ACC112 (cell line): ENCODE data around the gene LCN15.
"Not testable (repeated sequence)": the region's sequence is repeated elsewhere in the genome, so short reads cannot be mapped to it uniquely, and the experiment has no call there.

Experiments
- H2AFZ ChIP-seq: fragments of 200-600 bp; sonication (generic); one replicate; pipeline ENCODE4 v1.6.0; 2017; ENCODE audit warnings: antibody characterized with exemption, low read length; ENCODE audit not compliant: unreplicated experiment
- H3K27ac ChIP-seq: fragments of 200-600 bp; sonication (generic); 2 replicates; pipeline ENCODE4 v1.5.1; 2014; ENCODE audit warnings: low read depth, mild to moderate bottlenecking, antibody characterized with exemption, low read length, moderate library complexity
- H3K27me3 ChIP-seq: fragments of 200-600 bp; sonication (generic); 2 replicates; pipeline ENCODE4 v1.6.1; 2014; ENCODE audit warnings: mild to moderate bottlenecking, antibody characterized with exemption, low read length, moderate library complexity, mixed read lengths; ENCODE audit not compliant: insufficient read depth
- H3K36me3 ChIP-seq: fragments of 200-600 bp; sonication (generic); 2 replicates; pipeline ENCODE4 v1.6.1; 2016; ENCODE audit warnings: mild to moderate bottlenecking, antibody characterized with exemption, low read length, moderate library complexity, mixed read lengths; ENCODE audit not compliant: insufficient read depth
- H3K4me1 ChIP-seq: fragments of 200-600 bp; sonication (generic); one replicate; pipeline ENCODE4 v1.6.1; 2016; ENCODE audit warnings: low read length, mixed read lengths; ENCODE audit not compliant: insufficient read depth, unreplicated experiment, control insufficient read depth
- H3K4me3 ChIP-seq: fragments of 200-600 bp; sonication (generic); 2 replicates; pipeline ENCODE4 v1.5.1; 2014; ENCODE audit warnings: mild to moderate bottlenecking, low read depth, low read length
- H3K79me2 ChIP-seq: fragments of 200-600 bp; sonication (generic); one replicate; pipeline ENCODE4 v1.6.0; 2016; ENCODE audit warnings: low read length; ENCODE audit not compliant: control insufficient read depth, unreplicated experiment, insufficient read depth

Gene LCN15

GRCh38 chr9:136785565-136786355 lies 21.4 kb upstream of the LCN15 start:
- not testable (repeated sequence) for H3K27me3 ChIP-seq, H3K4me1 ChIP-seq, H3K36me3 ChIP-seq, H3K4me3 ChIP-seq, H2AFZ ChIP-seq, H3K27ac ChIP-seq, H3K79me2 ChIP-seq

GRCh38 chr9:136784997-136785361 lies 20.7 kb upstream of the LCN15 start:
- peaks cover 4% of the 10 kb centered on the region for H3K4me1 ChIP-seq

GRCh38 chr9:136784249-136784996 lies 20.1 kb upstream of the LCN15 start:
- Histone ChIP-seq H3K4me3 (no peak overlapping the region), H3K79me2 (no peaks in the 10 kb centered on the region), H2AFZ (no peak overlapping the region), H3K27me3 (peaks cover 8% of the 10 kb centered on the region; the same call in 1 of the 2 replicates), H3K27ac (no peak overlapping the region), H3K4me1 (peaks cover 4% of the 10 kb centered on the region), H3K36me3 (no peaks in the 10 kb centered on the region)

More at GRCh38 chr9:136784997-136785361, 20.7 kb upstream of the LCN15 start:
- no peaks in the 10 kb centered on the region for H3K36me3 ChIP-seq
- H2AFZ ChIP-seq: no peak overlapping the region
- H3K79me2 ChIP-seq: no peaks in the 10 kb centered on the region
- no peak overlapping the region for H3K4me3 ChIP-seq
- H3K27me3 ChIP-seq: 0 out of 2 replicates have a peak, but pooled peaks cover 2% of the 10 kb centered on the region
- no peak overlapping the region for H3K27ac ChIP-seq

GRCh38 chr9:136782452-136782851 lies 18.1 kb upstream of the LCN15 start:
- no peak overlapping the region for H2AFZ ChIP-seq
- peaks cover 27% of the 10 kb centered on the region for H3K27me3 ChIP-seq
- no peak overlapping the region for H3K27ac ChIP-seq
- no peaks in the 10 kb centered on the region for H3K79me2 ChIP-seq
- no peak overlapping the region for H3K4me3 ChIP-seq
- H3K36me3 ChIP-seq: no peaks in the 10 kb centered on the region
- no peaks in the 10 kb centered on the region for H3K4me1 ChIP-seq

DNA sequence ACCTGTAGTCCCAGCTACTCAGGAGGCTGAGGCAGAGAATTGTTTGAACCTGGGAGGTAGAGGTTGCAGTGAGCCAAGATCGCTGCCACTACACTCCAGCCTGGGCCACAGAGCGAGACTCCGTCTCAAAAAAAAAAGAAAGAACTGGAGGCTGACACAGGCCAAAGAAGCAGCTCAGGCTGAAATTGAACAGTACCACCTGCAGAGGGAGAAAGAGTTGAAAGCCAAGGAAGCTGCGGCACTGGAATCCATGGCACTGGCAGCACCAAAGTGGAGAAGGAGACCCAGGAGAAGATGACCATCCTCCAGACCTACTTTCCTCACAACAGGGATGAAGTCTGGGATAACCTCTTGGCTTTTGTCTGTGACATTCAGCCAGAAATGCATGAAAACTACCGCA lies 15.5 kb upstream of the LCN15 start:
- Histone ChIP-seq H3K4me3 (no peak overlapping the region), H3K36me3 (no peaks in the 10 kb centered on the region), H3K79me2 (no peaks in the 10 kb centered on the region), H2AFZ (no peak overlapping the region), H3K4me1 (no peaks in the 10 kb centered on the region), H3K27ac (no peak overlapping the region), H3K27me3 (peaks cover 36% of the 10 kb centered on the region)

DNA sequence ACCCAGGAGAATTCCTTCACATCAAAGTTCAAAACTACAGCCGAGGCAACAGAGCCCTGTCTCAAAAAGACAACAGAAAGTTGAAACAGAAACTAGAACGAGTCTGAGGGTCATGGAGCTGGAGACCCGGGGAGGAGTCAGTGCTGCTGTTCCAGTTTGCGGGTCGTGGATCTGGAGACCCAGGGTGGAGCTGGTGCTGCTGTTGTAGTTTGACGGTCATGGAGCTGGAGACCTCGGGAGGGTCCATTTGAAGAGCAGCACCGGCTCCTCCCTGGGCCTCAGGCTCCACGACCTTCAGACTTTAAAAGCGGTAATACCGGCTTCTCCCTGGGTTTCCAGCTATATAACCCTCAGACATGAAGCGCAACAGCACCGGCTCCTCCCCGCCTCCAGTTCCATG lies 13.0 kb upstream of the LCN15 start:
- Histone ChIP-seq H3K27ac (no peak overlapping the region), H3K4me1 (no peaks in the 10 kb centered on the region), H2AFZ (no peak overlapping the region), H3K79me2 (no peaks in the 10 kb centered on the region), H3K36me3 (no peaks in the 10 kb centered on the region), H3K27me3 (peaks cover 36% of the 10 kb centered on the region), H3K4me3 (no peak overlapping the region)

DNA sequence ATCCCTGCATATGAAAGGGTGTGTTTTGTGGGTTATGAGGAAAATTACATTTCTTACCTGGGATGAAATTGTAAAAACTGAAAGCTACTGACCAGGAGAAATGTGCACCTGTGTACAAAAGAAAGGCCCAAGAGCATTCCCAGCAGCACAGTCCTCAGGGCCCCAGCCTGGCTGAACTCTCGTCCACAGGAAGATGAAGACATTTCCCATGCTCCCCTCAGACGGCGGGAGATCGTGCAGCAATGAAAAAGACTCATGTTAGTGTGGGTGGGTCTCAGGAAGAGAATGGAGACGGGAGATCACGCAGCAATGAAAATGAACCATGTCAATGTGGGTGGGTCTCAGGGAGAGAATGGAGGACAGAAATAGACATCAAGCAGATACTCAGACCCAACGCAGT lies 12.6 kb upstream of the LCN15 start:
- H2AFZ ChIP-seq: no peak overlapping the region
- no peaks in the 10 kb centered on the region for H3K36me3 ChIP-seq
- H3K27me3 ChIP-seq: peaks cover 36% of the 10 kb centered on the region
- H3K4me1 ChIP-seq: no peaks in the 10 kb centered on the region
- no peak overlapping the region for H3K27ac ChIP-seq
- H3K79me2 ChIP-seq: no peaks in the 10 kb centered on the region
- no peak overlapping the region for H3K4me3 ChIP-seq

GRCh38 chr9:136775191-136775590 lies 10.9 kb upstream of the LCN15 start:
- Histone ChIP-seq H3K79me2 (no peaks in the 10 kb centered on the region), H3K27me3 (peaks cover 36% of the 10 kb centered on the region), H3K27ac (no peak overlapping the region), H2AFZ (no peak overlapping the region), H3K4me3 (no peak overlapping the region), H3K36me3 (no peaks in the 10 kb centered on the region), H3K4me1 (no peaks in the 10 kb centered on the region)

GRCh38 chr9:136774416-136775045 lies 10.2 kb upstream of the LCN15 start:
- H3K27ac ChIP-seq: no peak overlapping the region
- H3K4me1 ChIP-seq: no peaks in the 10 kb centered on the region
- no peak overlapping the region for H3K4me3 ChIP-seq
- no peaks in the 10 kb centered on the region for H3K79me2 ChIP-seq
- no peak overlapping the region for H2AFZ ChIP-seq
- no peaks in the 10 kb centered on the region for H3K36me3 ChIP-seq
- H3K27me3 ChIP-seq: peaks cover 30% of the 10 kb centered on the region

GRCh38 chr9:136773386-136774044 lies 9.2 kb upstream of the LCN15 start:
- no peak overlapping the region for H3K4me3 ChIP-seq
- no peak overlapping the region for H2AFZ ChIP-seq
- H3K27ac ChIP-seq: no peak overlapping the region
- no peaks in the 10 kb centered on the region for H3K79me2 ChIP-seq
- no peaks in the 10 kb centered on the region for H3K36me3 ChIP-seq
- H3K4me1 ChIP-seq: no peaks in the 10 kb centered on the region
- peaks cover 20% of the 10 kb centered on the region for H3K27me3 ChIP-seq
